GM18520 (cell line): ENCODE results near the gene MFSD11.
"Not testable (repeated sequence)": the region's sequence is repeated elsewhere in the genome, so short reads cannot be mapped to it uniquely, and the experiment has no call there.

ENCODE experiments used
- ATAC-seq: cut with Tn5 transposase; IDR thresholded peaks from one replicate; pipeline ENCODE4 v1.9.1; 2021; ENCODE audit not compliant: unreplicated experiment

Gene MFSD11

GRCh38 chr17:76707985-76708807 is 29.7 kb upstream of the MFSD11 start:
- no peak for ATAC-seq

GRCh38 chr17:76709077-76709950 is 28.6 kb upstream of the MFSD11 start:
- no peak for ATAC-seq

- not testable (repeated sequence) for ATAC-seq
These were observed 27.7 kb upstream of the MFSD11 start for GRCh38 chr17:76709951-76710862.

GRCh38 chr17:76710863-76711611 is 26.9 kb upstream of the MFSD11 start, which contains the start of gene MXRA7:
Gene MXRA7 (minus strand): TSS chr17:76710965. CDS start chr17:76710946, 19 bp downstream.
- no peak for ATAC-seq

GRCh38 chr17:76712321-76712720 is 25.6 kb upstream of the MFSD11 start:
- ATAC-seq: not testable (repeated sequence)

- no peak for ATAC-seq
These were observed 24.2 kb upstream of the MFSD11 start for GRCh38 chr17:76713765-76714164.

GRCh38 chr17:76714336-76714735 is 23.6 kb upstream of the MFSD11 start:
- no peak for ATAC-seq

- no peak for ATAC-seq
These were observed 23.0 kb upstream of the MFSD11 start for GRCh38 chr17:76714822-76715495.

- ATAC-seq: no peak
These were observed 22.5 kb upstream of the MFSD11 start for GRCh38 chr17:76715496-76715830.

GRCh38 chr17:76716146-76716838 is 21.6 kb upstream of the MFSD11 start:
- no peak for ATAC-seq

GRCh38 chr17:76716839-76717215 is 21.1 kb upstream of the MFSD11 start:
- ATAC-seq: no peak

GRCh38 chr17:76718516-76718915 is 19.4 kb upstream of the MFSD11 start:
- no peak for ATAC-seq

GRCh38 chr17:76720211-76720610 is 17.7 kb upstream of the MFSD11 start:
- no peak for ATAC-seq

- no peak for ATAC-seq
These were observed 17.0 kb upstream of the MFSD11 start for GRCh38 chr17:76720941-76721340.

GRCh38 chr17:76721463-76721862 is 16.5 kb upstream of the MFSD11 start:
- no peak for ATAC-seq

GRCh38 chr17:76722279-76722678 is 15.6 kb upstream of the MFSD11 start:
- ATAC-seq: no peak

- ATAC-seq: not testable (repeated sequence)
These were observed 14.9 kb upstream of the MFSD11 start for GRCh38 chr17:76722977-76723376.

- no peak for ATAC-seq
These were observed 14.1 kb upstream of the MFSD11 start for GRCh38 chr17:76723812-76724211.

GRCh38 chr17:76725580-76726230 is 12.2 kb upstream of the MFSD11 start:
- peak; percentile 1 for ATAC-seq
